Measurements from ENCODE around the gene A2M.

The A2M gene

GRCh38 chr12:9027161-9028059, 88.3 kb downstream of the A2M start:
- no peak for DNase-seq
- no peak for TF ChIP-seq CTCF (IDR thresholded peaks at IDR 0.05; ENCODE audit: low read depth, low read length)
- no peaks in the 10 kb centered on the region for H3K4me1 ChIP-seq
- H3K4me3 ChIP-seq (ENCODE audit: low read depth, low read length), result no peak overlapping the region
- H3K36me3 ChIP-seq, result no peaks in the 10 kb centered on the region
- H3K27me3 ChIP-seq, result no peaks in the 10 kb centered on the region
- no peaks in the 10 kb centered on the region for H3K9me3 ChIP-seq

GRCh38 chr12:9024512-9024911, 91.2 kb downstream of the A2M start:
- no peak for DNase-seq
- Histone ChIP-seq H3K4me1 (no peaks in the 10 kb centered on the region), H3K36me3 (no peaks in the 10 kb centered on the region), H3K4me3 (ENCODE audit: low read depth, low read length) (no peak overlapping the region), H3K9me3 (no peaks in the 10 kb centered on the region), H3K27me3 (no peaks in the 10 kb centered on the region)
- no peak for TF ChIP-seq CTCF (IDR thresholded peaks at IDR 0.05; ENCODE audit: low read depth, low read length)

- no peaks in the 10 kb centered on the region for H3K9me3 ChIP-seq
- DNase-seq, result no peak
- no peaks in the 10 kb centered on the region for H3K4me1 ChIP-seq
- no peaks in the 10 kb centered on the region for H3K27me3 ChIP-seq
- H3K4me3 ChIP-seq (ENCODE audit: low read depth, low read length), result no peak overlapping the region
- no peaks in the 10 kb centered on the region for H3K36me3 ChIP-seq
- no peak for TF ChIP-seq CTCF (IDR thresholded peaks at IDR 0.05; ENCODE audit: low read depth, low read length)
These were observed 93.1 kb downstream of the A2M start for GRCh38 chr12:9022592-9022991.
